Caki2 (cell line): ENCODE measurements around the gene LRBA. TPM values are rescaled to one million over a fixed set of nuclear protein-coding genes. Genes with fewer than 3 reads are reported as not detected.
A peak's percentile ranks its signal among the peaks of the same experiment; 100 is the strongest.
"Not testable (repeated sequence)": the region's sequence is repeated elsewhere in the genome, so short reads cannot be mapped to it uniquely, and the experiment has no call there.

ENCODE experiments used
- DNase-seq: peaks from one replicate; pipeline ENCODE4 v3.0.0-alpha.2; 2015; ENCODE audit warnings: low read depth
- in situ Hi-C: cut with HindIII; loops from 2 replicates; pipeline ENCODE4 v1.10.0; 2016; ENCODE audit warnings: low sequenced_read_pairs, low pct_unique_long_range_greater_than_20kb, mixed read lengths
- total RNA-seq: library from RNA; depleted of rRNA; stranded (reverse); fragments of >200 nt; shearing (Covaris generic); gene quantifications from 2 replicates; pipeline ENCODE4 v1.2.3, GENCODE V29; 2014; ENCODE audit warnings: low replicate concordance; rRNA removed

Gene LRBA, protein sequence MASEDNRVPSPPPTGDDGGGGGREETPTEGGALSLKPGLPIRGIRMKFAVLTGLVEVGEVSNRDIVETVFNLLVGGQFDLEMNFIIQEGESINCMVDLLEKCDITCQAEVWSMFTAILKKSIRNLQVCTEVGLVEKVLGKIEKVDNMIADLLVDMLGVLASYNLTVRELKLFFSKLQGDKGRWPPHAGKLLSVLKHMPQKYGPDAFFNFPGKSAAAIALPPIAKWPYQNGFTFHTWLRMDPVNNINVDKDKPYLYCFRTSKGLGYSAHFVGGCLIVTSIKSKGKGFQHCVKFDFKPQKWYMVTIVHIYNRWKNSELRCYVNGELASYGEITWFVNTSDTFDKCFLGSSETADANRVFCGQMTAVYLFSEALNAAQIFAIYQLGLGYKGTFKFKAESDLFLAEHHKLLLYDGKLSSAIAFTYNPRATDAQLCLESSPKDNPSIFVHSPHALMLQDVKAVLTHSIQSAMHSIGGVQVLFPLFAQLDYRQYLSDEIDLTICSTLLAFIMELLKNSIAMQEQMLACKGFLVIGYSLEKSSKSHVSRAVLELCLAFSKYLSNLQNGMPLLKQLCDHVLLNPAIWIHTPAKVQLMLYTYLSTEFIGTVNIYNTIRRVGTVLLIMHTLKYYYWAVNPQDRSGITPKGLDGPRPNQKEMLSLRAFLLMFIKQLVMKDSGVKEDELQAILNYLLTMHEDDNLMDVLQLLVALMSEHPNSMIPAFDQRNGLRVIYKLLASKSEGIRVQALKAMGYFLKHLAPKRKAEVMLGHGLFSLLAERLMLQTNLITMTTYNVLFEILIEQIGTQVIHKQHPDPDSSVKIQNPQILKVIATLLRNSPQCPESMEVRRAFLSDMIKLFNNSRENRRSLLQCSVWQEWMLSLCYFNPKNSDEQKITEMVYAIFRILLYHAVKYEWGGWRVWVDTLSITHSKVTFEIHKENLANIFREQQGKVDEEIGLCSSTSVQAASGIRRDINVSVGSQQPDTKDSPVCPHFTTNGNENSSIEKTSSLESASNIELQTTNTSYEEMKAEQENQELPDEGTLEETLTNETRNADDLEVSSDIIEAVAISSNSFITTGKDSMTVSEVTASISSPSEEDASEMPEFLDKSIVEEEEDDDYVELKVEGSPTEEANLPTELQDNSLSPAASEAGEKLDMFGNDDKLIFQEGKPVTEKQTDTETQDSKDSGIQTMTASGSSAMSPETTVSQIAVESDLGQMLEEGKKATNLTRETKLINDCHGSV (N-terminal part only)
- total RNA-seq = 23.3 and 23.6 TPM in 2 replicates

DNA sequence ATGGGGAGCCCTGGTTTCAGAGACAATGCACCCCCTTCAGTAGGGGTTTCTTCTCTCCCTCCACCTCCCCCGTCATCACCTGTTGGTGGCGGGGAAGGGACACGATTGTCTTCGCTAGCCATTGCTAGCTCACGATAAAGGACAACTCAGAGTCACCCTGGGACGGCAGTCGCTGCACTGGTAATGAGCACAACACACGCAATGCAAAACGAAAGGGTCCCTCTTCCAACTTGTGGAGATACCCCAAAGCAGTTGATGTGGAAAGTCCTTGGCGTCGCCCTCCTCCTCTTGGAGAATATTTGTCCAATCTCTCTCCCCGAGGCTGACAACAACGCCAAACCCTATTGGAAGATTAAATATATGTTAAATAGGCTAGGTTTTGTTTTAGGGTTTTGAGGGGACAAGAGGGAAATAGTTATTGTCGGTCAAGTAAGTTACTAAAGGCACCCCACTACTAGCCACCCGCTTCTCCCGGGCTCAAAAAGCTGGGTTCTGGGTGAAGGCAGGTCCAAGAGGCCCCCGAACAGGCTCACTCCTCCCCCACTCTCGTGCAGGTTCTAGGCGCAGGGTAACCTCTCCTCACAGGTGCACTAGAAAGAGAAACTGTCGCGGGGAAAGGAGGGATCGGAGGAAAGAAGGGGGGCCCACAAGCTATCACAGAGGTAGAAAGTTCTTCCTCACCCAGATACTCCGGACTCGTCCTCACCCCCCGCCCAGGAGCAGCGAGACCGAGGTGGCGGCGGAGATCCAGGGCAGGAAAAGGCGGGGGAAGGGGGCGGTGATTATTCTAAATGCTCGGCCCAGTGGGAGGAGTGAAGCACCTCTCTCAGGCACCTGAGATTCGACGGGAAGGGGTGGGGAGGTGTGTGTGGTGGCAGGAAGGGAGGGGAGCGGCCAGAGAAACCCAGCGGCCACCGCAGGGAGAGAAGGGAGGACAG lies at the start of gene LRBA:
Gene LRBA (minus strand): TSS at position 764 of the 938 bp plus-strand sequence. CDS start 642 bp downstream, at position 122.
- DNase-seq = peak; percentile 87
- in situ Hi-C loops = no loop called here

DNA sequence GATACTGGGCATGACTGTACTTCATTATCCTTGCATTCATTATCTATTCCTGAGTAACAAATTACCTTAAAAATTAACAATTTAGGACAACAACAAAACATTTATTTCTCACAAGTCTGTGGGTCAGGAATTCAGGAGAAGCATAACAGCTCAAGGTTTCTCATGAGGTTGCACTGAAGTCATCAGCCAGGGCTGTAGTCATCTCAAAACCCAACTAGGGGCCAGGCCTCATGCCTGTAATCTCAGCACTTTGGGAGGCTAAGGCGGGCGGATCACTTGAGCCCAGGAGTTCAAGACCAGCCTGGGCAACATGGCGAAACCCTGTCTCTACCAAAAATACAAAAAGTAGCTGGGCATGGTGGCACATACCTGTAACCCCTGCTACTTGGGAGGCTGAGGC lies 48.1 kb upstream of the LRBA start:
- DNase-seq, in situ Hi-C loops: not testable (repeated sequence)

DNA sequence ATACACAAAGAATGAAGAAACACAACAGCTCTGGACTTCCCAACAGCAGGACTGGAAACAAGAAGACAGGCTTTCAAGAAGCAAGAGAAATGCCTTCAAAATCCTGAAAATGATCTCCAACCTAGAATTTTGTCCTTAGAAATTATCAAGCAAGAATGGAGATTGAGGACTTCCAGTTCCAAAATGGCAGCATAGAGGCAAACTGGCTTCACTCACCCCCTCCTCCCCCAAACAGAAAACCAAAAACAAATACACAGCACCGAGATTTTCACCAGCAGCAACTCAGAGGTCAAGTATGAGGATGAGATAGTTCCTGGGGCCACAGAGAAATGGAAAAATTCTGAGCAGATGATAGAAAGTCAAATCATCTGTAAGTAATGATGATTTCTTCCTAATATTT lies 40.5 kb upstream of the LRBA start:
- in situ Hi-C loops = no loop called here

DNA sequence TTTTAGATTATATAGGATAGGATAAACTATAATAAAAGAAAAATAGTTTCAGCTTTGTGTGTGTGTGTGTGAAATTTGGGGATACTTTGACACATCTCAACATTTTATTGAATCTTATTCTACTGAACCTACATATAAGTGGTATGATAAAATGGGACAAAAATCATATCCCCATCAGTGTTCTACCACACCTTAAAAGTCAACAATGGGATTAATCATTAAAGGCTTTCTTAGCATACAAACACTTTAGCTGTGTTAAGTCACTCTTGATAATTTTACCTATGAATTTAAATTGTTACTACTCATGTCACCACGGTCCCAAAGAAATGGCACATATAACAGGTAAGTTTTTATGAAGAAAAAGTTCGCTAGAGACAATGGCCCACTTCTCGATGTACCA lies 37.7 kb upstream of the LRBA start:
- in situ Hi-C loops = no loop called here
- DNase-seq = no peak

More for the DNA sequence above, 40.5 kb upstream of the LRBA start:
- no peak for DNase-seq

DNA sequence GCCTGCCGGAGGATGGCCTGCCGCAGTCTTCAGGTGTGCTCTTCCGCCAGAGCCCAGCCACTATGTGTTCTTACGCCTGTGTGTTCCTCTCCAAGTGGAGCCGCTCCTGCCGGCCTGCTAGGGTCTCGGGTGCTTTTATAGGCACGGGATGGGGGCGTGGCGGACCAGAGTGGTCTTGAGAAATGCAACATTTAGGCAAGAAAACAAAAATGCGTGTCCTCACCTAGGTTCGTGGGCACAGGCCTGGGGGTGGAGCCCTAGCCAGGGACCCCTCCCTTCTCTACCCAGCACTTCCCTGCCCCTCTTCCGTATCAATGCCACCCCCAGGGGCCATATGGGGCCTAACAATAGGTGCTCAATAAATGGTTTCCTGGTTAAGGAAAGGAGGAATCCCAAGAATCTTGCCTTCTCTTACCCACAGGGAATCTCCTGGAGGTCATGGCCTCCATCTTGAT lies 34.4 kb upstream of the LRBA start:
- DNase-seq = no peak
- in situ Hi-C loops = no loop called here

DNA sequence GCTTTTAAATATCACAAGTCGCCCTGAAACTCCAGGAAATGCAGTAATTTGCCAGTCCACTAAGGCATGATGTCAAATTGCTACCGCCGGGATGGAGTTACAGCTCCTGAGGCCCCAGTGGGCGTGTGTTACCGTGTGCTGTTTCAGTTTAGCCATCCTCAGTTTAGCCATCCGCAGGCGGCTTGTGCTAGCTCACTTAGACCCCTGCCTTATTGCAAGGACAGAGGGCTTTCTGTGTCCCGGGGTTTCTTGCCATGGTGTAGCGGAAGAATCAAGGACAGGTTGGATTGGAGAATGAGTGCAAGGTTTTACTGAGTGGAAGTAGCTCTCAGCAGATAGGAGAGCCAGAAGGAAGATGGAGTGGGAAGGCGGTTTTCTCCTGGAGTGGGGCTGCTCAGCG lies 33.8 kb upstream of the LRBA start:
- no peak for DNase-seq
- in situ Hi-C loops = no loop called here

DNA sequence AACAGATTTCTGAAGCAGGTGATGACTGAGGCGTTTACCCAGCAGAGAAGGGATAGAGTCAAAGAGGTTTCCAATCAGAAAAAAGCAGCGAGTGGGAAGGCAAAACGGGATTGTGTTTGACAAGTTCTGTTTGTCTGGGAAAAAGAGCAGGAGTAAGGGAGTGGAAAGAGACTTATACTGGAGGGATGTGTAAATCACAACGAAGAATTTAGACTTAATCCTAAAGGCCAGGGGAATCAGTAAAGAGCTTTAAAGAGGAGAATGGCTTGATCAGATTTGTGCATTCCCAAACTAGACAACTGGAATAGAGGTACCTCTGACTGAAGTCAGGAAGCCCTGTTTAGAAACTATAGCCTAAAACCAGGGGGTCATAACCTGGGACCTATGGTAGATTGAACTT lies 31.5 kb upstream of the LRBA start:
- DNase-seq = no peak
- in situ Hi-C loops = no loop called here

DNA sequence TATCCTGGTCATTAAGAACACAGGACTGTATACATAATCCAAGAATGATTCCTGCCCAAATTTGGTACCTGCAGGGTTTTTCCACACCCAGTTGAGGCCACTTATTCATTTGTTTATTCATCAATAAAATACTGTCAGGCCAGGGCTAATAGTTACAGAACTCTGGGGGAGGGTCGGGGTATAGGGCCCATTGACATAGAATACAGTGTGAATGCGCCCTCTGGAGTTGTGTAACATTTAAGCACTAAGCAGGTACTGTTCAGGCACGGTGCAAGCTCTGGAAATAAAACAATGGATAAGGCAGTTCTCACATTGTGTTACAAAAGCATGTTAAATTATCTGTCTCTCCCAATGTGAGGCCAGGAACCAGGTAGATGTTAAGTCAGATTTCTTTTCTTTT lies 30.8 kb upstream of the LRBA start:
- DNase-seq = no peak

DNA sequence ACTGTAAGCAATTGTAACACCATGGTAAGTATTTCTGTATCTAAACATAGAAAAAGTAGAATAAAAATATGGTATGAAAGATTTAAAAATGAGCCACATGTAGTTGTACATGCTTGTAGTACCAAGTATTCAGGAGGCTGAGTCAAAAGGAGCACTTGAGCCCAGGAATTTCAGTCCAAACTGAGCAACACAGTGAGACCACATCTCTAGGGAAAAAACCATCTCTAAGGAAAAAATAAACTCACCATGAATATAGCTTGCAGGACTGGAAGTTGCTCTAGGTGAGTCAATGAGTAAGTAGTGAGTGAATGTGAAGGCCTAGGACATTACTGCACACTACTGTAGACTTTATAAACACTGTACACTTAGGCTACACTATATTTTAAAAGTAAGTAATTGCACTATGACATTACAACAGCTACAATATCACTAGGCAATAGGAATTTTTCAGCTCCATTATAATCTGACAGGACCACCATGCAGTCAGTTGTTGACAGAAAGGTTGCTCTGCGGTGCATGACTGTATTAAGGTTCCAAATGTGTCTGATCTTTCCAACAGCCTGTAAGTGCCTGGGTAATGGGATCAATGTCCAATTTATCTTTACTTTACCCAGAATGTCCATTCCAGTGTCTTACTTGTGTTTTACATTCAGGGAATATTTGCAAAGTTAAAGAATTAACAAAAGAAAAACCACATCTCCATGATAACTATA lies 28.9 kb upstream of the LRBA start:
- no peak for DNase-seq
- in situ Hi-C loops = no loop called here

More for the DNA sequence above, 30.8 kb upstream of the LRBA start:
- in situ Hi-C loops = no loop called here

DNA sequence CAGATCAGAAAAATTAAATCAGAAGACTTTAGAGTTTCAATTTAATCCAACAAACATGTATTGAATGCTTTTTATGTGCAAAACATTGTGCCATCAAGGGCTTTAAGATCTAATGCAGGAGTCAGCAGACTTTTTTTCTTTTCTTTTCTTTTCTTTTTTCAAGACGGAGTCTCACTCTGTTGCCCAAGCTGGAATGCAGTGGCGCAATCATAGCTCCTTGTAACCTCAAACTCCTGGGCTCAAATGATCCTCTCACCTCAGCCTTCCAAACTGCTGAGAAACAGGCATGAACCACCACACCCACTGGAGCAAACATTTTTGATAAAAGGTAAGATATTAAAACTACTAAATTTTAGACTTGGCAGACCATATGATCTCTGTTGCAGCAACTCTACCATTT lies 24.6 kb upstream of the LRBA start:
- no peak for DNase-seq

DNA sequence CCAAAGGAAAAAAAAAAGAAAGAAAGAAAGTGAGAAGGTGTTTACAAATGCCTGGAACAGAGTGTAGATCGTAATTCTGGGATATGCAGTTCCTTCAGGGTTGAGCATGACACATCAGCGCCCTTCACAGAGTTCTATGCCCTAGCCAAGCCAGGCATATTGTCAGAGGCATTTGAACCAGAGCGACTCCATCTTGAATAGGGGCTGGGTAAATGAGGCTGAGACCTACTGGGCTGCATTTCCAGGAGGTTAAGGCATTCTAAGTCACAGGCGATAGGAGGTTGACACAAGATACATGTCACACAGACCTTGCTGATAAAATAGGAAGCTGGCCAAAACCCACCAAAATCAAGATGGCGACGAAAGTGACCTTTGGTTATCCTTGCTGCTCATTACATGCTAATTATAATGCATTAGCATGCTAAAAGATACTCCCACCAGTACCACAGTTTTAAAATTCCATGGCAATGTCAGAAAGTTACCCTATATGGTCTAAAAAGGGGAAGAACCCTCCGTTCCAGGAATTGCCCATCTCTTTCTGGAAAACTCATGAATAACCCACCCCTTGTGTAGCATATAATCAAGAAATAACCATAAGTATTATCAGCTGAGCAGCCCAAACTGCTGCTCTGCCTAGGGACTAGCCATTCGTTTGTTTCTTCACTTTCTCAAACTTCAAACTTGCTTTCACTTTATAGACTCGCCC lies 23.5 kb upstream of the LRBA start:
- DNase-seq = no peak
- in situ Hi-C loops = no loop called here

More for the DNA sequence above, 24.6 kb upstream of the LRBA start:
- in situ Hi-C loops = no loop called here

DNA sequence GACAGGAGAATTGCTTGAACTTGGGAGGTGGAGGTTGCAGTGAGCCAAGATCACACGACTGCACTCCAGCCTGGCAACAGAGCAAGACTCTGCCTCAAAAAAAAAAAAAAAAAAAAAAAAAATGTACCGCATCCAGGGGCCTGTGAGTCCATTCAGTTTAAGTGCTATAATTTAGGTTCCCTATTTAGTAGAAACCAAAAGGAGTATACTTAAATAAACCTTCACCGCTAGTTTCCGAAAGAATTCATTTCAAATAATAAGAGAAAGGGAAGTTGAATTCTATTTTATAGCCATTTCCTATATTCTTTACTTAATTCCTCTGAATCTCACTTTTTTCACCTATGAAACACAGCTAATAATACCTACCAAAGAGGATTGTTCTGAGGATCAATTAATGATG lies 20.8 kb upstream of the LRBA start:
- DNase-seq = no peak
- in situ Hi-C loops = no loop called here

DNA sequence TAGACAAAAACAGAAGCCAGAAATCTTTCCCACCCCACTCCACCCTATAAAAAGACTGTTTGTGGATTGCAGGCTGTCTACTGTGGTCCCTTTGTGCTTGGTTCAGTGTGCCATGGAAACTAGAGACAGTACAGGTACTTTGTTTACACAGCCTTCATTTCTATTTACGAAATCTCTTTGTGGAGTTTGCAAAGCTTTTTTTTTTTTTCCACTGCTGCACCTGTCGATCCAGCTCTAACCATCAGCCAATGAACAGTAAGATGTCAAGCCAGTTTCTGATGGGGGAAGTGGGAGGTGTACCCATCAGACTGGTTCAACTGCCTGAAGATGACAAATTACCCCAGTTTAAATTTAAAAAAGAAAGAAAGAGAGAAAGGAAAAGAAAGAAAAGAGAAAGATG lies 20.2 kb upstream of the LRBA start:
- in situ Hi-C loops = no loop called here
- DNase-seq = no peak

DNA sequence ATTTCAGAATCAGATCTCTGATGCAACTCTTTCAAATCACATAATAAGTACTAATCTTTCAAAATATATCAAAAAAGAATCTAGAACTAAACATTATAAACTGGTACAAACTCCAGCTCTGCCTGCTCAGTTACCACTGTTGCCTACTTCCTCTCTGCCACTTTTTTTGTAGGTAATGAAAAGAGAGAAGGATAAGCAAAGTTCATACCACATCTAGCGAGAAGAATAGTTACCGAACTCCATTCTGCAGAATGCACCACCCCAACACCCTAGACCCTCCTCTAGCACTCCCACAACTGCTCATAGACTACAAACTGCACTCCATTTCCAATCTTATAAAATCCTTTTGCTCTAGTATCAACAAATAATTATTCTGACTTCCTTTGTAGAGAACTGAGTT lies 19.7 kb upstream of the LRBA start:
- no peak for DNase-seq
- in situ Hi-C loops = no loop called here

DNA sequence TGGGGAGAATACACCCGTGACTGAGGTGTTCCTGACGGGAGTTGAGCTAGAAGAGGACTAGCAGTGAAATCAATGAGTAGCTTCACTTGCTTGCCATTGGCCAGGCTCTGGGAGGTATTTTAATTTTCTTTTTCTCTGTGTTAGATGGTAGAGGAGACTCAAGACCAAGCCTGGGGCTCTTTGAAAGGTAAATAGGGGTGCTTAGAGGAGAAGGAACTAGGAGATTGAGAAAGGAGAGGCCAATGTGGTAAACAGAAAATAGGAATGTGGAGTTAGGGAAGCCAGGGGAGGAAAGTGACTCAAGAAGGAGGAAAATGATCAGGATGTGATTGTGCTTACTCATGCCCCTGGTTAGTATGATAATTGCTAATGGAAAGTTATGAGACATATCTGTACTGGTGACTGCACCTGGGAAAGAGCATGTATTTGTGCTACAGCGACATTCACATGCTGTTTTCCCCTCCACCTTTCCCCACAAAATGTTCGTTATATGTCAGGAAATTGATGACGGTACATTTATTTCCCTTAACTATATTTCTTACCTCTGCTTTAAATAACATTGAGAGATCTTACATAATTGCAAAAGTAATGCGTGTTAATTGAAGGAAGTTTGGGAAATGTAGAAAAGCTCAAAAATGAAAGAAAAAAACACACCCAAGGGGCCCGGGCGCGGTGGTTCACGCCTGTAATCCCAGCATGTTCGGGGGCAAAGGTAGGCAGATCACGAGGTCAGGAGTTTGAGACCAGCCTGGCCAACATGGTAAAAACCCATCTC lies 16.9 kb upstream of the LRBA start:
- in situ Hi-C loops = no loop called here

DNA sequence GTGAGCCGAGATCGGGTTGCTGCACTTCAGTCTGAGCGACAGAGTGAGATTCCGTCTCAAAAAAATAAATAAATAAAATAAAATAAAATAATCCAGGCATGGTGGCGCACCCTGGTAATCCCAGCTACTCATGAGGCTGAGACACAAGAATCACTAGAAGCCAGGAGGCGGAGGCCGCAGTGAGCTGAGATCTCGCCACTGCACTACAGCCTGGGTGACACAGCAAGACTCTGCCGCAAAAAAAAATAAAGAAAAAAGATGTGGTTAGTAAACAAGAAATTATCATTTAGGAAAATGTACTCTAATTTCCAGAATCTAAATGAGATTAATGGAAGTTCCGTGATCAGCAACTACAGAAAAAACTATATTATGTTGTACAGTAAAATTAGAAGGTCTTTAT lies 14.5 kb upstream of the LRBA start:
- no peak for DNase-seq
- in situ Hi-C loops = no loop called here

More for the DNA sequence above, 16.9 kb upstream of the LRBA start:
- peak; percentile 26 for DNase-seq
